CD4-positive, alpha-beta T cell treated with Interleukin-2 at 100 ng/mL for 4 hours (primary cell): ENCODE measurements around the gene NEK2.
"Not testable (repeated sequence)": the region's sequence is repeated elsewhere in the genome, so short reads cannot be mapped to it uniquely, and the experiment has no call there.

Experiments used
- DNase-seq: peaks from one replicate; pipeline ENCODE4 v3.0.0-alpha.2; 2020; ENCODE audit warnings: low spot score

Gene NEK2

GRCh38 chr1:211632808-211633523 is 42.5 kb downstream of the NEK2 start:
- no peak for DNase-seq

- no peak for DNase-seq
Observed at GRCh38 chr1:211632117-211632807, 43.2 kb downstream of the NEK2 start.

- DNase-seq = no peak
Observed at GRCh38 chr1:211631168-211631567, 44.3 kb downstream of the NEK2 start.

- DNase-seq = no peak
Observed at GRCh38 chr1:211630236-211631081, 45.0 kb downstream of the NEK2 start.

- no peak for DNase-seq
Observed at GRCh38 chr1:211628417-211628816, 47.0 kb downstream of the NEK2 start.

GRCh38 chr1:211627259-211627658 is 48.2 kb downstream of the NEK2 start:
- DNase-seq = no peak

GRCh38 chr1:211625866-211626265 is 49.6 kb downstream of the NEK2 start:
- DNase-seq = not testable (repeated sequence)

- peak; percentile 37 for DNase-seq
Observed at GRCh38 chr1:211625040-211625439, 50.4 kb downstream of the NEK2 start.

GRCh38 chr1:211623515-211623914 is 51.9 kb downstream of the NEK2 start:
- DNase-seq = no peak

- DNase-seq = no peak
Observed at GRCh38 chr1:211621447-211622198, 53.8 kb downstream of the NEK2 start.

- DNase-seq = no peak
Observed at GRCh38 chr1:211620097-211620496, 55.3 kb downstream of the NEK2 start.

GRCh38 chr1:211619033-211619996 is 56.1 kb downstream of the NEK2 start:
- DNase-seq = no peak

GRCh38 chr1:211616965-211617297 is 58.5 kb downstream of the NEK2 start:
- no peak for DNase-seq

GRCh38 chr1:211616231-211616964 is 59.0 kb downstream of the NEK2 start:
- DNase-seq = no peak

- DNase-seq = no peak
Observed at GRCh38 chr1:211614615-211615014, 60.8 kb downstream of the NEK2 start.

- no peak for DNase-seq
Observed at GRCh38 chr1:211613951-211614350, 61.5 kb downstream of the NEK2 start.

GRCh38 chr1:211613108-211613947 is 62.1 kb downstream of the NEK2 start:
- no peak for DNase-seq

GRCh38 chr1:211612786-211613107 is 62.7 kb downstream of the NEK2 start:
- no peak for DNase-seq
